HepG2 (cell line): ENCODE data around the gene MRI1. TPM values are rescaled to one million over a fixed set of nuclear protein-coding genes. Genes with fewer than 3 reads are reported as not detected.

ENCODE experiments used
- ATAC-seq: fragments of 200-7000 bp; cut with Tn5 transposase; 3 replicates; pipeline ENCODE4 v1.9.1; 2020; ENCODE audit warnings: mild to moderate bottlenecking, moderate library complexity
- BruUV-seq: library from RNA; stranded (reverse); fragments of 400-500 nt; replicated peaks from 2 replicates; lab custom pipeline; 2021; lab: Mats Ljungman, UMichigan
- CTCF ChIA-PET: fragments of 300-600 bp; formaldehyde crosslinking; extraction: SDS; loops from one replicate; lab custom pipeline; 2021; ENCODE audit warnings: low total read pairs, inconsistent platforms, low intra/inter-chr PET ratio; lab: Yijun Ruan, JAX
- POLR2A ChIA-PET: fragments of 350-600 bp; sonication (Branson Sonifier 250); formaldehyde crosslinking; loops from one replicate; lab custom pipeline; 2020; ENCODE audit warnings: antibody characterized with exemption, inconsistent platforms; lab: Yijun Ruan, JAX
- DNase-seq: peaks from one replicate; pipeline ENCODE4 v3.0.0-alpha.2; 2015; ENCODE audit warnings: low spot score
- FAIRE-seq: peaks from 3 replicates; lab custom pipeline; 2011; peaks lifted over from hg19 to GRCh38; lab: Jason Lieb, UNC
- H2AFZ ChIP-seq: one replicate; pipeline ENCODE4 v1.6.1; 2011; ENCODE audit warnings: low read length, inconsistent platforms
- H3K27ac ChIP-seq: fragments of 300-600 bp; 3 replicates; pipeline ENCODE4 v1.8.0; 2011; ENCODE audit warnings: mixed run types, mild to moderate bottlenecking, mixed read lengths, low read length, inconsistent platforms; ENCODE audit not compliant: insufficient read depth; ENCODE audit errors: extremely low read length
- H3K27me3 ChIP-seq, 2 experiments: fragments of 200-600 bp in 1 of 2; 2 replicates in 1 of 2; 3 replicates in 1 of 2; pipeline versions ENCODE4 v1.6.0 to v1.8.0; 2011; ENCODE audit warnings: low read length in 2 of 2, mild to moderate bottlenecking in 2 of 2, moderate library complexity in 2 of 2, inconsistent platforms in 1 of 2; ENCODE audit not compliant: insufficient read depth in 2 of 2, control insufficient read depth in 1 of 2
- H3K36me3 ChIP-seq, 2 experiments: fragments of 200-600 bp in 1 of 2; replicated peaks in 1 of 2; 2 replicates in 1 of 2; 3 replicates in 1 of 2; pipeline versions ENCODE4 v1.5.1 to v1.8.0; 2011; ENCODE audit warnings: low read length in 2 of 2, inconsistent platforms in 1 of 2; ENCODE audit not compliant: insufficient read depth in 2 of 2, control insufficient read depth in 1 of 2
- H3K4me1 ChIP-seq: 2 replicates; pipeline ENCODE4 v1.5.1; 2012; ENCODE audit warnings: low read length, inconsistent platforms; ENCODE audit not compliant: insufficient read depth
- H3K4me2 ChIP-seq: 2 replicates; pipeline ENCODE4 v1.6.0; 2011; ENCODE audit warnings: low read depth, low read length, inconsistent platforms
- H3K4me3 ChIP-seq, 3 experiments: fragments of 200-600 bp in 1 of 3; sonication (generic), shearing (Covaris generic) in 1 of 3; replicated peaks in 1 of 3; 2 replicates each; pipeline ENCODE4 v1.5.1; 2011 to 2016; ENCODE audit warnings: low read length in 3 of 3, inconsistent platforms in 2 of 3, low read depth in 2 of 3, mild to moderate bottlenecking in 2 of 3, control low read depth in 1 of 3, mixed read lengths in 1 of 3; ENCODE audit not compliant: insufficient read depth in 1 of 3
- H3K79me2 ChIP-seq: one replicate; pipeline ENCODE4 v1.6.1; 2011; ENCODE audit warnings: low read length, inconsistent platforms; ENCODE audit not compliant: insufficient read depth
- H3K9ac ChIP-seq: 2 replicates; pipeline ENCODE4 v1.6.0; 2011; ENCODE audit warnings: mild to moderate bottlenecking, low read depth, low read length, inconsistent platforms; ENCODE audit not compliant: insufficient read depth
- H3K9me3 ChIP-seq: 2 replicates; pipeline ENCODE4 v1.5.1; 2012; ENCODE audit warnings: mild to moderate bottlenecking, low read length
- H4K20me1 ChIP-seq: 2 replicates; pipeline ENCODE4 v1.6.0; 2011; ENCODE audit warnings: inconsistent platforms, mild to moderate bottlenecking, low read length, moderate library complexity; ENCODE audit not compliant: insufficient read depth
- CREM ChIP-seq, 2 experiments: sonication (generic) in 1 of 2; formaldehyde crosslinking in 1 of 2; IDR thresholded peaks; 2 replicates each; pipeline versions ENCODE4 v1.4.0 to v1.6.1; 2016 to 2020; ENCODE audit warnings: antibody characterized with exemption in 1 of 2, mild to moderate bottlenecking in 1 of 2, missing genetic modification reagents in 1 of 2
- HCFC1 ChIP-seq: fragments of 150-350 bp; IDR thresholded peaks from 2 replicates; pipeline ENCODE4 v1.6.1; 2014; ENCODE audit warnings: low read depth, low read length
- RFXANK ChIP-seq: IDR thresholded peaks from 2 replicates; pipeline ENCODE4 v1.6.1; 2016
- SOX5 ChIP-seq: IDR thresholded peaks from 2 replicates; pipeline ENCODE4 v1.6.1; 2016; ENCODE audit warnings: borderline replicate concordance
- SPEN ChIP-seq: sonication (generic); formaldehyde crosslinking; IDR thresholded peaks from 2 replicates; pipeline ENCODE4 v1.5.1; 2020; ENCODE audit warnings: low read depth, mild to moderate bottlenecking, missing genetic modification reagents
- ZNF136 ChIP-seq: sonication (generic); formaldehyde crosslinking; IDR thresholded peaks from 2 replicates; pipeline ENCODE4 v1.8.1; 2022; ENCODE audit warnings: low read depth, mild to moderate bottlenecking, moderate library complexity, missing genetic modification reagents
- ZNF75D ChIP-seq: sonication (generic); formaldehyde crosslinking; IDR thresholded peaks from 2 replicates; pipeline ENCODE4 v1.8.1; 2023; ENCODE audit warnings: missing genetic modification reagents, mild to moderate bottlenecking, borderline replicate concordance
- ZNF775 ChIP-seq: sonication (generic); formaldehyde crosslinking; IDR thresholded peaks from 2 replicates; pipeline ENCODE4 v1.4.0; 2020; ENCODE audit warnings: missing genetic modification reagents, mild to moderate bottlenecking, moderate library complexity, borderline replicate concordance
- WGBS: methylation state at CpG from one replicate; pipeline ENCODE4 v1.1.6; 2017; ENCODE audit warnings: low lambda C conversion rate; 5-methylcytosine and 5-hydroxymethylcytosine counted together
- in situ Hi-C: cut with HindIII; loops from 2 replicates; pipeline ENCODE4 v1.10.0; 2017; ENCODE audit warnings: low pct_unique_long_range_greater_than_20kb; ENCODE audit not compliant: extremely low pct_ligation_motif_present
- intact Hi-C: fragments of 100-400 bp; cut with micrococcal nuclease; formaldehyde crosslinking; loops from one replicate; pipeline ENCODE4 v1.10.0; 2022; ENCODE audit not compliant: unreplicated experiment
- polyA plus RNA-seq, 8 experiments: library from polyadenylated mRNA; depleted of rRNA in 3 of 8; stranded (reverse) in 7 of 8; unstranded in 1 of 8; fragments of >200 nt; fragmentation: Illumina TruSeq in 4 of 8; extraction: Trizol in 4 of 8; gene quantifications; 2 replicates each; pipeline versions ENCODE4 v1.2.1 to v1.2.3, GENCODE V29; 2011 to 2016; ENCODE audit warnings: low read depth in 4 of 8, missing spikeins in 1 of 8, mixed read lengths in 1 of 8; ENCODE audit not compliant: insufficient read depth in 1 of 8
- total RNA-seq, 5 experiments: library from RNA; depleted of rRNA; stranded (reverse); fragments of >200 nt; fragmentation: Illumina TruSeq; extraction: Trizol; gene quantifications; 2 replicates each; pipeline ENCODE4 v1.2.3, GENCODE V29; 2016; ENCODE audit warnings: low read depth in 1 of 5
- TF ChIP-seq, protein P1 (sequence below): sonication (generic); formaldehyde crosslinking; IDR thresholded peaks from 2 replicates; pipeline ENCODE4 v1.8.0; 2022; ENCODE audit warnings: mild to moderate bottlenecking, missing genetic modification reagents, moderate library complexity
- TF ChIP-seq, protein P2 (sequence below): sonication (generic); formaldehyde crosslinking; IDR thresholded peaks from 2 replicates; pipeline ENCODE4 v1.8.1; 2023; ENCODE audit warnings: mild to moderate bottlenecking, missing genetic modification reagents, borderline replicate concordance
- TF ChIP-seq, protein P3 (sequence below): sonication (generic); formaldehyde crosslinking; IDR thresholded peaks from 2 replicates; pipeline ENCODE4 v1.4.0; 2020; ENCODE audit warnings: missing genetic modification reagents, mild to moderate bottlenecking, borderline replicate concordance
- TF ChIP-seq, protein P4 (sequence below): sonication (generic); formaldehyde crosslinking; IDR thresholded peaks from 2 replicates; pipeline ENCODE4 v1.4.0; 2020; ENCODE audit warnings: missing genetic modification reagents

MRI1 gene
- total and polyA plus RNA-seq, 2 of the 13 experiments (the other 11 are each of a cell fraction or from before 2014, with no cell fraction given) = 20.1 to 20.6 TPM

DNA sequence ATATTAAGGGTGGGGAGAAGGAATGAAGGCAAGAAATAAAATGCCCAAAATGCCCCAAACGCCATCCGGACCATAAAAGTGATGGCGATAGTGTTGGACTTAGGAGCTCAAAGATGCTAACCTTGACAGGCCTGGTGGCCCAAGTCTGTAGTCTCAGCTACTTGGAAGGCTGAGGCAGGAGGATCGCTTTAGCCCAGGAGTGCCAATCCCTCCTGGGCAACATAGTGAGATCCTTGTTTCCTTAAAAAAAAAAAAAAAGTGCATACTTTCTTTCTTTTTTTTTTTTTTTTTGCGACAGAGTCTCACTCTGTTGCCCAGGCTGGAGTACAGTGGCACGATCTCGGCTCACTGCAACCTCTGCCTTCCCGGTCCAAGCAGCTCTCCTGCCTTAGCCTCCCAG lies 32.0 kb upstream of the MRI1 start:
- POLR2A ChIA-PET = interaction anchor here (1.3 to 3.0 kb wide), 4 partner anchors 16 to 404 kb away, joined by 5 to 43 read pairs (median 11); partner anchors contain the start of genes ASF1B, C19orf53 and ZSWIM4
- TF ChIP-seq ZNF136 (no peak), ZNF775 (CRISPR knock-in tag) (no peak), CREM (IDR thresholded peaks at IDR 0.05) (no peak), CREM (CRISPR knock-in tag; IDR thresholded peaks at IDR 0.05) (no peak), RFXANK (no peak), SPEN (CRISPR knock-in tag) (no peak)
- TF ChIP-seq, all 625 proteins: peak for 0
- Histone ChIP-seq H3K9ac (peak overlapping the region; percentile 97), H3K4me2 (peak overlapping the region; percentile 94), H3K4me3 (peak overlapping the region; percentile 70 to 83 (median 79)), H3K27ac (peak overlapping the region; percentile 78), H3K4me1 (peaks cover 33% of the 10 kb centered on the region), H2AFZ (no peak overlapping the region), H3K27me3 (no peaks in the 10 kb centered on the region), H3K9me3 (no peaks in the 10 kb centered on the region), H3K79me2 (peaks cover 6% of the 10 kb centered on the region), H3K36me3 (no peaks in the 10 kb centered on the region), H4K20me1 (no peaks in the 10 kb centered on the region)
- BruUV-seq = no TSS peak
- 76% methylated on average over 8 of the region's 8 CpGs for WGBS
- CTCF ChIA-PET = no interaction called here
- intact Hi-C loops (no loop called here), in situ Hi-C loops (no loop called here)
- no peak for FAIRE-seq
- ATAC-seq = no peak
- no peak for DNase-seq

DNA sequence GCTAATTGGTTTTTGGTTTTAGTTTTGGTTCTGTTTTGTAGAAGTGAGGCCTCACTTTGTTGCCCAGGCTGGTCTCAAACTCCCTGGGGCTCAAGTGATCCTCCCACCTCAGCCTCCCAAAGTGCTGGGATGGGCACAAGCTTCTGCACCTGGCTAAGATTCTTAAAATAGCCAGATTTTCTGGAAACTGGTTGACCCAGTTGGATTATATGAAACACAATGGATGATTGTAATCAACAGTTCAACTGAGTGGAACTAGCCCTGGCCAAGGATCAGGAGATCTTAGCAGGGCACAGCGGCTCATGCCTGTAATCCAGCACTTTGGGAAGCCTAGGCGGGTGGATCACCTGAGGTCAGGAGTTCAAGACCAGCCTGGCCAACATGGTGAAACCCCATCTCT lies 29.6 kb upstream of the MRI1 start:
- Histone ChIP-seq H3K36me3 (no peaks in the 10 kb centered on the region), H3K9me3 (no peaks in the 10 kb centered on the region), H3K9ac (no peak overlapping the region), H2AFZ (no peak overlapping the region), H3K79me2 (peaks cover 6% of the 10 kb centered on the region), H3K27me3 (no peaks in the 10 kb centered on the region), H3K4me1 (peaks cover 24% of the 10 kb centered on the region), H3K4me2 (no peak overlapping the region), H3K4me3 (no peak overlapping the region), H3K27ac (no peak overlapping the region), H4K20me1 (no peaks in the 10 kb centered on the region)
- intact Hi-C loops = no loop called here
- FAIRE-seq (no peak), DNase-seq (no peak), ATAC-seq (no peak)
- CTCF ChIA-PET = no interaction called here
- WGBS = no CpG with 5 or more reads among the region's 2 CpGs
- POLR2A ChIA-PET = no interaction called here
- in situ Hi-C loops = no loop called here
- BruUV-seq = no TSS peak
- TF ChIP-seq, protein P1, sequence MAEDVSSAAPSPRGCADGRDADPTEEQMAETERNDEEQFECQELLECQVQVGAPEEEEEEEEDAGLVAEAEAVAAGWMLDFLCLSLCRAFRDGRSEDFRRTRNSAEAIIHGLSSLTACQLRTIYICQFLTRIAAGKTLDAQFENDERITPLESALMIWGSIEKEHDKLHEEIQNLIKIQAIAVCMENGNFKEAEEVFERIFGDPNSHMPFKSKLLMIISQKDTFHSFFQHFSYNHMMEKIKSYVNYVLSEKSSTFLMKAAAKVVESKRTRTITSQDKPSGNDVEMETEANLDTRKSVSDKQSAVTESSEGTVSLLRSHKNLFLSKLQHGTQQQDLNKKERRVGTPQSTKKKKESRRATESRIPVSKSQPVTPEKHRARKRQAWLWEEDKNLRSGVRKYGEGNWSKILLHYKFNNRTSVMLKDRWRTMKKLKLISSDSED (CRISPR knock-in tag) = no peak
- TF ChIP-seq, protein P2, sequence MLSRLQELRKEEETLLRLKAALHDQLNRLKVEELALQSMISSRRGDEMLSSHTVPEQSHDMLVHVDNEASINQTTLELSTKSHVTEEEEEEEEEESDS = no peak
- TF ChIP-seq SOX5 (CRISPR knock-in tag) (no peak), ZNF75D (CRISPR knock-in tag) (no peak), HCFC1 (no peak)
- TF ChIP-seq, protein P3, sequence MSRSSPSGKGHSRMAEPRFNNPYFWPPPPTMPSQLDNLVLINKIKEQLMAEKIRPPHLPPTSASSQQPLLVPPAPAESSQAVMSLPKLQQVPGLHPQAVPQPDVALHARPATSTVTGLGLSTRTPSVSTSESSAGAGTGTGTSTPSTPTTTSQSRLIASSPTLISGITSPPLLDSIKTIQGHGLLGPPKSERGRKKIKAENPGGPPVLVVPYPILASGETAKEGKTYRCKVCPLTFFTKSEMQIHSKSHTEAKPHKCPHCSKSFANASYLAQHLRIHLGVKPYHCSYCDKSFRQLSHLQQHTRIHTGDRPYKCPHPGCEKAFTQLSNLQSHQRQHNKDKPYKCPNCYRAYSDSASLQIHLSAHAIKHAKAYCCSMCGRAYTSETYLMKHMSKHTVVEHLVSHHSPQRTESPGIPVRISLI (CRISPR knock-in tag) = no peak
- TF ChIP-seq, protein P4, sequence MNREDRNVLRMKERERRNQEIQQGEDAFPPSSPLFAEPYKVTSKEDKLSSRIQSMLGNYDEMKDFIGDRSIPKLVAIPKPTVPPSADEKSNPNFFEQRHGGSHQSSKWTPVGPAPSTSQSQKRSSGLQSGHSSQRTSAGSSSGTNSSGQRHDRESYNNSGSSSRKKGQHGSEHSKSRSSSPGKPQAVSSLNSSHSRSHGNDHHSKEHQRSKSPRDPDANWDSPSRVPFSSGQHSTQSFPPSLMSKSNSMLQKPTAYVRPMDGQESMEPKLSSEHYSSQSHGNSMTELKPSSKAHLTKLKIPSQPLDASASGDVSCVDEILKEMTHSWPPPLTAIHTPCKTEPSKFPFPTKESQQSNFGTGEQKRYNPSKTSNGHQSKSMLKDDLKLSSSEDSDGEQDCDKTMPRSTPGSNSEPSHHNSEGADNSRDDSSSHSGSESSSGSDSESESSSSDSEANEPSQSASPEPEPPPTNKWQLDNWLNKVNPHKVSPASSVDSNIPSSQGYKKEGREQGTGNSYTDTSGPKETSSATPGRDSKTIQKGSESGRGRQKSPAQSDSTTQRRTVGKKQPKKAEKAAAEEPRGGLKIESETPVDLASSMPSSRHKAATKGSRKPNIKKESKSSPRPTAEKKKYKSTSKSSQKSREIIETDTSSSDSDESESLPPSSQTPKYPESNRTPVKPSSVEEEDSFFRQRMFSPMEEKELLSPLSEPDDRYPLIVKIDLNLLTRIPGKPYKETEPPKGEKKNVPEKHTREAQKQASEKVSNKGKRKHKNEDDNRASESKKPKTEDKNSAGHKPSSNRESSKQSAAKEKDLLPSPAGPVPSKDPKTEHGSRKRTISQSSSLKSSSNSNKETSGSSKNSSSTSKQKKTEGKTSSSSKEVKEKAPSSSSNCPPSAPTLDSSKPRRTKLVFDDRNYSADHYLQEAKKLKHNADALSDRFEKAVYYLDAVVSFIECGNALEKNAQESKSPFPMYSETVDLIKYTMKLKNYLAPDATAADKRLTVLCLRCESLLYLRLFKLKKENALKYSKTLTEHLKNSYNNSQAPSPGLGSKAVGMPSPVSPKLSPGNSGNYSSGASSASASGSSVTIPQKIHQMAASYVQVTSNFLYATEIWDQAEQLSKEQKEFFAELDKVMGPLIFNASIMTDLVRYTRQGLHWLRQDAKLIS = no peak
